Heart left ventricle (tissue), 13 donors: ENCODE results near the gene NRP1.

Experiments used
- POLR2A ChIP-seq, 2 donors: fragments of 450-650 bp; IDR thresholded peaks; one replicate each; pipeline ENCODE4 v1.6.1; 2017; ENCODE audit warnings: antibody characterized with exemption in 2 of 2, mild to moderate bottlenecking in 2 of 2, moderate library complexity in 2 of 2
- TF ChIP-seq, protein P1 (sequence below), 12 donors: fragments of 200-600 bp; sonication (generic) in 4 of 12; IDR thresholded peaks; one replicate each; pipeline versions ENCODE4 v1.5.0 to v1.8.0; 2018 to 2022; ENCODE audit warnings: antibody characterized with exemption in 12 of 12, mild to moderate bottlenecking in 5 of 12
- donor health status: ischemic (EF 13 %, LVEDD 7.1; RV severe dilation, severe dysfunction).
- donor health status: DM: no; HTN: yes; CAD: no.
- donor health status: DM: no; HTN: no; CAD: no.
- donor health status: ischemic (EF 25% LVEDD 6.9; RV normal size, moderate dysfunction).
- donor health status: ischemic (EF 25% LVEDD 5.7; RV mildly dilated, moderate dysfunction).
- donor health status: ischemic (EF 35%, LVEDD 5.7; RV mildly dilated, moderate dysfunction).
- donor health status: nonischemic (EF 11% LVEDD 7.7; RV severe dilation, severe dysfunction).
- donor health status: DM: yes; HTN: yes; CAD: no.
- donor health status: PGD.
- donor health status: ischemic (EF 29% LVEDD 5.4; RV normal size, mild dysfunction).
- donor health status: nonischemic (EF 23%, LVEDD 6.1; RV moderate dilation, normal function).

DNA sequence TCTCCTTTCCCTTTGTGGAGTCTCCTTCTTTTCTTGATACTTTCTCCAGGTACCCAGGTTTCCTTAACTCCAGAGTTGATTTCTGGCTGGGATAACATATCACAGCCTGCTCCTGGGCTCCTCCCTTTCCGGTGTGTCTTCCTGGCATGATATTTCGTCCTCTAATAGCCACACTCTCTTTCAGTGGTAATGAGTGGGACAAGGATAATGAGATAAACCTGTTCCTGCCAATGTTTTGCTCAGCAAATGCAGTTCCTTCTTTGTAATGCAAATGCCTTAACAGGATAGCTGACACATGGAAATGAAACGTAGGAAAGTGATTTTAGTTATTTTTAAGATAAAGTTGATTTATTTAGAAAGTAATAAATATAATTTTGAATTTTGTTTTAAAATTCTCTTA is 168.6 kb downstream of the NRP1 start:
- TF ChIP-seq, protein P1, sequence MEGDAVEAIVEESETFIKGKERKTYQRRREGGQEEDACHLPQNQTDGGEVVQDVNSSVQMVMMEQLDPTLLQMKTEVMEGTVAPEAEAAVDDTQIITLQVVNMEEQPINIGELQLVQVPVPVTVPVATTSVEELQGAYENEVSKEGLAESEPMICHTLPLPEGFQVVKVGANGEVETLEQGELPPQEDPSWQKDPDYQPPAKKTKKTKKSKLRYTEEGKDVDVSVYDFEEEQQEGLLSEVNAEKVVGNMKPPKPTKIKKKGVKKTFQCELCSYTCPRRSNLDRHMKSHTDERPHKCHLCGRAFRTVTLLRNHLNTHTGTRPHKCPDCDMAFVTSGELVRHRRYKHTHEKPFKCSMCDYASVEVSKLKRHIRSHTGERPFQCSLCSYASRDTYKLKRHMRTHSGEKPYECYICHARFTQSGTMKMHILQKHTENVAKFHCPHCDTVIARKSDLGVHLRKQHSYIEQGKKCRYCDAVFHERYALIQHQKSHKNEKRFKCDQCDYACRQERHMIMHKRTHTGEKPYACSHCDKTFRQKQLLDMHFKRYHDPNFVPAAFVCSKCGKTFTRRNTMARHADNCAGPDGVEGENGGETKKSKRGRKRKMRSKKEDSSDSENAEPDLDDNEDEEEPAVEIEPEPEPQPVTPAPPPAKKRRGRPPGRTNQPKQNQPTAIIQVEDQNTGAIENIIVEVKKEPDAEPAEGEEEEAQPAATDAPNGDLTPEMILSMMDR (IDR thresholded peaks at IDR 0.05) = no peak
- TF ChIP-seq POLR2A (IDR thresholded peaks at IDR 0.05) = no peak
